Umbilical cord (tissue), 2 donors: ENCODE results near the gene GPR37L1. TPM values are rescaled to one million over a fixed set of nuclear protein-coding genes. Genes with fewer than 3 reads are reported as not detected.
"Not testable (repeated sequence)": the region's sequence is repeated elsewhere in the genome, so short reads cannot be mapped to it uniquely, and the experiment has no call there.

Experiments used
- DNase-seq: peaks from one replicate; pipeline ENCODE4 v3.0.0-alpha.2; 2015; ENCODE audit warnings: low spot score
- total RNA-seq: library from RNA; depleted of rRNA; stranded (reverse); fragments of >200 nt; gene quantifications from one replicate; pipeline ENCODE4 v1.2.3, GENCODE V29; 2014; ENCODE audit warnings: low replicate concordance; ENCODE audit not compliant: insufficient read depth

The GPR37L1 gene
- total RNA-seq, 1 donor from 2014 or later, result 0.24 TPM

- peak; percentile 88 for DNase-seq
Measured at GRCh38 chr1:202167708-202168415, 45.1 kb downstream of the GPR37L1 start.

- DNase-seq, result no peak
Measured at GRCh38 chr1:202168861-202169260, 46.1 kb downstream of the GPR37L1 start.

- DNase-seq, result no peak
Measured at GRCh38 chr1:202170726-202171125, 48.0 kb downstream of the GPR37L1 start.

- DNase-seq, result no peak
Measured at GRCh38 chr1:202171292-202172014, 48.7 kb downstream of the GPR37L1 start.

GRCh38 chr1:202172015-202172355 lies 49.3 kb downstream of the GPR37L1 start:
- no peak for DNase-seq

GRCh38 chr1:202173993-202174392 lies 51.3 kb downstream of the GPR37L1 start:
- no peak for DNase-seq

- DNase-seq, result no peak
Measured at GRCh38 chr1:202176949-202177927, 54.5 kb downstream of the GPR37L1 start.

GRCh38 chr1:202179828-202180750 lies 57.4 kb downstream of the GPR37L1 start:
- DNase-seq, result no peak

GRCh38 chr1:202180751-202181139 lies 58.0 kb downstream of the GPR37L1 start:
- DNase-seq, result not testable (repeated sequence)

- no peak for DNase-seq
Measured at GRCh38 chr1:202181586-202181985, 58.9 kb downstream of the GPR37L1 start.

- peak; percentile 45 for DNase-seq
Measured at GRCh38 chr1:202182040-202182877, 59.5 kb downstream of the GPR37L1 start.

Other genes starting within 250 kb of the GPR37L1 start
- gene SHISA4, start 234.0 kb upstream of the GPR37L1 start, total RNA-seq, result 50.8 TPM
- gene LMOD1, start 176.4 kb upstream of the GPR37L1 start, total RNA-seq, result 213 TPM
- 21.9 TPM for gene TIMM17A, start 167.4 kb upstream of the GPR37L1 start, total RNA-seq
- 37.8 TPM for gene RNPEP, start 140.3 kb upstream of the GPR37L1 start, total RNA-seq
- gene ELF3, start 112.3 kb upstream of the GPR37L1 start, total RNA-seq, result 4.3 TPM
- gene ARL8A, start 21.8 kb downstream of the GPR37L1 start, total RNA-seq, result 20.2 TPM
- gene PTPN7, start 37.7 kb downstream of the GPR37L1 start, total RNA-seq, result 1.2 TPM
- gene LGR6, start 70.9 kb downstream of the GPR37L1 start, total RNA-seq, result 0.24 TPM
- gene UBE2T, start 219.0 kb downstream of the GPR37L1 start, total RNA-seq, result not detected
- 472 TPM for gene PPP1R12B, start 225.8 kb downstream of the GPR37L1 start, total RNA-seq